ENCODE data around the gene KCNIP2. TPM values are rescaled to one million over a fixed set of nuclear protein-coding genes. Genes with fewer than 3 reads are reported as not detected.
A peak's percentile ranks its signal among the peaks of the same experiment; 100 is the strongest.

Gene KCNIP2
- total and polyA plus RNA-seq, 5 donors from 2014 or later = 0.08 to 1.6 TPM; not detected in 3

- ATAC-seq (ENCODE audit: low read depth in 2 of 2) = no peak
- Mint-ChIP-seq H3K9me3 (no peaks in the 10 kb centered on the region), H3K4me3 (peak overlapping the region; percentile 61 to 87 (median 72)), H3K27ac (no peak overlapping the region), H3K36me3 (no peaks in the 10 kb centered on the region), H3K4me1 (peaks cover 17 to 73% (median 40%) of the 10 kb centered on the region in 4 donors), H3K27me3 (peaks cover 37% of the 10 kb centered on the region)
- Histone ChIP-seq H3K9me3 (ENCODE audit: control insufficient read depth in 2 of 2, low read length in 2 of 2) (no peaks in the 10 kb centered on the region), H3K27me3 (ENCODE audit: control insufficient read depth, insufficient read depth, low read length) (peaks cover 11% of the 10 kb centered on the region), H3K36me3 (ENCODE audit: control insufficient read depth, insufficient read depth, low read length) (peaks cover 6% of the 10 kb centered on the region), H3K4me1 (ENCODE audit: control insufficient read depth, insufficient read depth, low read length, poor library complexity, severe bottlenecking) (peaks cover 65% of the 10 kb centered on the region), H3K27ac (ENCODE audit: insufficient read depth, low read length, poor library complexity, severe bottlenecking) (no peak overlapping the region), H3K4me3 (ENCODE audit: low read depth, low read length) (peak overlapping the region; percentile 57)
- DNase-seq = no peak
Observed at GRCh38 chr10:101780187-101780817, 63.3 kb downstream of the KCNIP2 start.

- H3K36me3 ChIP-seq (ENCODE audit: control insufficient read depth, insufficient read depth, low read length) = peaks cover 3% of the 10 kb centered on the region
Observed at GRCh38 chr10:101779544-101780186, 63.9 kb downstream of the KCNIP2 start.

GRCh38 chr10:101778781-101779543, 64.6 kb downstream of the KCNIP2 start:
- peak overlapping the region; percentile 63 to 93 (median 84) for H3K4me3 Mint-ChIP-seq
- Histone ChIP-seq H3K36me3 (ENCODE audit: control insufficient read depth, insufficient read depth, low read length) (no peaks in the 10 kb centered on the region), H3K27ac (ENCODE audit: insufficient read depth, low read length, poor library complexity, severe bottlenecking) (no peak overlapping the region), H3K4me1 (ENCODE audit: control insufficient read depth, insufficient read depth, low read length, poor library complexity, severe bottlenecking) (peaks cover 71% of the 10 kb centered on the region), H3K4me3 (ENCODE audit: low read depth, low read length) (no peak overlapping the region), H3K9me3 (ENCODE audit: control insufficient read depth in 2 of 2, low read length in 2 of 2) (no peaks in the 10 kb centered on the region), H3K27me3 (ENCODE audit: control insufficient read depth, insufficient read depth, low read length) (peaks cover 11% of the 10 kb centered on the region)
- H3K27ac Mint-ChIP-seq = peak overlapping the region in 1 of 3 donors; percentile 67
- peaks cover 8 to 72% (median 28%) of the 10 kb centered on the region in 4 donors for H3K4me1 Mint-ChIP-seq
- peak in 1 of 3 donors; percentile 47 for DNase-seq
- ATAC-seq (ENCODE audit: low read depth in 2 of 2) = no peak
- H3K27me3 Mint-ChIP-seq = peaks cover 50% of the 10 kb centered on the region
- H3K36me3 Mint-ChIP-seq = no peaks in the 10 kb centered on the region
- no peaks in the 10 kb centered on the region for H3K9me3 Mint-ChIP-seq

More at GRCh38 chr10:101779544-101780186, 63.9 kb downstream of the KCNIP2 start:
- no peaks in the 10 kb centered on the region for H3K9me3 ChIP-seq (ENCODE audit: control insufficient read depth in 2 of 2, low read length in 2 of 2)
- H3K4me1 ChIP-seq (ENCODE audit: control insufficient read depth, insufficient read depth, low read length, poor library complexity, severe bottlenecking) = peaks cover 71% of the 10 kb centered on the region
- Mint-ChIP-seq H3K9me3 (no peaks in the 10 kb centered on the region), H3K27me3 (peaks cover 43% of the 10 kb centered on the region), H3K36me3 (no peaks in the 10 kb centered on the region), H3K4me3 (peak overlapping the region; percentile 63 to 93 (median 84)), H3K4me1 (peaks cover 15 to 72% (median 34%) of the 10 kb centered on the region in 4 donors), H3K27ac (peak overlapping the region in 1 of 3 donors; percentile 67)
- ATAC-seq (ENCODE audit: low read depth in 2 of 2) (peak; percentile 54 to 58), DNase-seq (peak; percentile 71 to 78 (median 74))
- no peak overlapping the region for H3K27ac ChIP-seq (ENCODE audit: insufficient read depth, low read length, poor library complexity, severe bottlenecking)
- H3K4me3 ChIP-seq (ENCODE audit: low read depth, low read length) = peak overlapping the region; percentile 74
- peaks cover 11% of the 10 kb centered on the region for H3K27me3 ChIP-seq (ENCODE audit: control insufficient read depth, insufficient read depth, low read length)

- H3K9me3 Mint-ChIP-seq = no peaks in the 10 kb centered on the region
- Histone ChIP-seq H3K9me3 (ENCODE audit: control insufficient read depth in 2 of 2, low read length in 2 of 2) (no peaks in the 10 kb centered on the region), H3K36me3 (ENCODE audit: control insufficient read depth, insufficient read depth, low read length) (no peaks in the 10 kb centered on the region), H3K4me3 (ENCODE audit: low read depth, low read length) (no peak overlapping the region), H3K27me3 (ENCODE audit: control insufficient read depth, insufficient read depth, low read length) (peaks cover 11% of the 10 kb centered on the region), H3K27ac (ENCODE audit: insufficient read depth, low read length, poor library complexity, severe bottlenecking) (no peak overlapping the region), H3K4me1 (ENCODE audit: control insufficient read depth, insufficient read depth, low read length, poor library complexity, severe bottlenecking) (peaks cover 64% of the 10 kb centered on the region)
- H3K4me1 Mint-ChIP-seq = peaks cover 3 to 72% (median 26%) of the 10 kb centered on the region in 4 donors
- H3K27me3 Mint-ChIP-seq = peaks cover 56% of the 10 kb centered on the region
- no peak overlapping the region for H3K27ac Mint-ChIP-seq
- no peak for DNase-seq
- H3K36me3 Mint-ChIP-seq = no peaks in the 10 kb centered on the region
- no peak for ATAC-seq (ENCODE audit: low read depth in 2 of 2)
- peak overlapping the region; percentile 63 to 93 (median 84) for H3K4me3 Mint-ChIP-seq
Observed at GRCh38 chr10:101778151-101778780, 65.3 kb downstream of the KCNIP2 start.

- Mint-ChIP-seq H3K36me3 (no peaks in the 10 kb centered on the region), H3K9me3 (no peaks in the 10 kb centered on the region), H3K4me1 (peaks cover 0 to 66% (median 23%) of the 10 kb centered on the region in 4 donors), H3K4me3 (peak overlapping the region; percentile 16 to 64 (median 50)), H3K27ac (no peak overlapping the region), H3K27me3 (peaks cover 58% of the 10 kb centered on the region)
- H3K4me3 ChIP-seq (ENCODE audit: low read depth, low read length) = no peak overlapping the region
- H3K9me3 ChIP-seq (ENCODE audit: control insufficient read depth in 2 of 2, low read length in 2 of 2) = no peaks in the 10 kb centered on the region
- no peak for ATAC-seq (ENCODE audit: low read depth in 2 of 2)
- peaks cover 14% of the 10 kb centered on the region for H3K27me3 ChIP-seq (ENCODE audit: control insufficient read depth, insufficient read depth, low read length)
- DNase-seq = no peak
- no peak overlapping the region for H3K27ac ChIP-seq (ENCODE audit: insufficient read depth, low read length, poor library complexity, severe bottlenecking)
- H3K36me3 ChIP-seq (ENCODE audit: control insufficient read depth, insufficient read depth, low read length) = no peaks in the 10 kb centered on the region
- peaks cover 59% of the 10 kb centered on the region for H3K4me1 ChIP-seq (ENCODE audit: control insufficient read depth, insufficient read depth, low read length, poor library complexity, severe bottlenecking)
Observed at GRCh38 chr10:101777619-101778145, 65.9 kb downstream of the KCNIP2 start.

GRCh38 chr10:101776161-101776817, 67.3 kb downstream of the KCNIP2 start:
- no peak overlapping the region for H3K27ac Mint-ChIP-seq

More at GRCh38 chr10:101776161-101776817, 67.3 kb downstream of the KCNIP2 start:
- H3K9me3 ChIP-seq (ENCODE audit: control insufficient read depth in 2 of 2, low read length in 2 of 2) = no peaks in the 10 kb centered on the region
- Mint-ChIP-seq H3K36me3 (no peaks in the 10 kb centered on the region), H3K27me3 (peaks cover 69% of the 10 kb centered on the region), H3K4me1 (peaks cover 0 to 54% (median 18%) of the 10 kb centered on the region in 4 donors), H3K4me3 (peak overlapping the region in 1 of 4 donors; percentile 70), H3K9me3 (no peaks in the 10 kb centered on the region)
- H3K27me3 ChIP-seq (ENCODE audit: control insufficient read depth, insufficient read depth, low read length) = peaks cover 21% of the 10 kb centered on the region
- no peak for DNase-seq
- ATAC-seq (ENCODE audit: low read depth in 2 of 2) = no peak
- H3K36me3 ChIP-seq (ENCODE audit: control insufficient read depth, insufficient read depth, low read length) = no peaks in the 10 kb centered on the region
- H3K27ac ChIP-seq (ENCODE audit: insufficient read depth, low read length, poor library complexity, severe bottlenecking) = no peak overlapping the region
- H3K4me3 ChIP-seq (ENCODE audit: low read depth, low read length) = no peak overlapping the region
- H3K4me1 ChIP-seq (ENCODE audit: control insufficient read depth, insufficient read depth, low read length, poor library complexity, severe bottlenecking) = peaks cover 45% of the 10 kb centered on the region
